ENCODE measurements around the gene CHST9.

The CHST9 gene

DNA sequence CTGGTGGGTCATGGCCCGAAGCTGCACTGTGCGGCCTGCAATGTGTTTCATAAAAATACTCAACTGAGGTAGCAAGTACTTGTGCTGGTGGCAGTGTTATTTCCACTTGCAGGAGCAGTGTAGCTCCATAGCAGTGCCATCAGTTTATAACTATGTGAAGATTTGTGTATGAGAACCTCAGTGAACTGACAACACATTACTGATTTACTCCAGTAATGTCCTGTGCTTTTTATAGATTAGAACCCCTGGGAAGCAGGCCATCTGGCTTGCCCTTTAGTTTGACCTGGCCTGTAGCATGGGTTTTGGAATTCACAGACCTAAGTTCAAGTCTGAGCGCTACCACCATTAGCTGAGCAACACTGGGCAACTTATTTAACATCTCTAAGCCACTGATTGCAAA lies 219.9 kb downstream of the CHST9 start:
- TF ChIP-seq, protein P1, sequence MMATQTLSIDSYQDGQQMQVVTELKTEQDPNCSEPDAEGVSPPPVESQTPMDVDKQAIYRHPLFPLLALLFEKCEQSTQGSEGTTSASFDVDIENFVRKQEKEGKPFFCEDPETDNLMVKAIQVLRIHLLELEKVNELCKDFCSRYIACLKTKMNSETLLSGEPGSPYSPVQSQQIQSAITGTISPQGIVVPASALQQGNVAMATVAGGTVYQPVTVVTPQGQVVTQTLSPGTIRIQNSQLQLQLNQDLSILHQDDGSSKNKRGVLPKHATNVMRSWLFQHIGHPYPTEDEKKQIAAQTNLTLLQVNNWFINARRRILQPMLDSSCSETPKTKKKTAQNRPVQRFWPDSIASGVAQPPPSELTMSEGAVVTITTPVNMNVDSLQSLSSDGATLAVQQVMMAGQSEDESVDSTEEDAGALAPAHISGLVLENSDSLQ (IDR thresholded peaks at IDR 0.05): no peak
- TF ChIP-seq ELF4 (IDR thresholded peaks at IDR 0.05): no peak
- TF ChIP-seq BHLHE40 (IDR thresholded peaks at IDR 0.05; ENCODE audit: borderline replicate concordance): no peak
- no peak for TF ChIP-seq LEF1 (IDR thresholded peaks at IDR 0.05; ENCODE audit: borderline replicate concordance)
- no peak for TF ChIP-seq CTBP1 (IDR thresholded peaks at IDR 0.05; ENCODE audit: borderline replicate concordance)
- TF ChIP-seq SP1 (IDR thresholded peaks at IDR 0.05): no peak
- TF ChIP-seq NFRKB (IDR thresholded peaks at IDR 0.05): no peak
- TF ChIP-seq FOXK2 (IDR thresholded peaks at IDR 0.05): no peak
- no peak for TF ChIP-seq ARNT (IDR thresholded peaks at IDR 0.05)
- POLR2A ChIA-PET: no interaction called here
- CTCF ChIA-PET: interaction anchor here (1.0 kb wide), 1 partner anchor 161 kb away, joined by 3 read pairs; no protein-coding TSS in a partner anchor
- DNase-seq (ENCODE audit: extremely low spot score): no peak

DNA sequence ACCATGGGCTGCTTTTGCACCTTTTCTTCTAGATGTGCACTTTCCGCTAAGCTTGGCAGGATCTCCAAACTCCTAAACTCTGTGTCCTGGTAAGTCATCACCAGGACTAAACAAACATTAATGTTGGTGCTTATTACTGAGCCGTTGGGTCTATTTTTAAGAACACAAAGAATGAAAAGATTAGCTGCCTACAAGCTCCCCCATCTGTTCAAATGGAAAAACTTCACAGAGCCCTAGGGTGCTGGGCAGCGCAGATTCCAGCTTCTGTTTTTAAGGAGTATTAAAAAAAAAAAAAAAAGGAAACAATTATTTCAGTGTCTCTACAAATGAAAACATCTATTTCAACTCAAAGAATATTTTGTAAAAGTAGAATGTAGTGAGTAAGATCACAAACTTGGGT lies 221.8 kb downstream of the CHST9 start:
- TF ChIP-seq FOXM1 (IDR thresholded peaks at IDR 0.05; ENCODE audit: borderline replicate concordance): no peak
- TF ChIP-seq CTBP1 (IDR thresholded peaks at IDR 0.05; ENCODE audit: borderline replicate concordance): no peak
- TF ChIP-seq BHLHE40 (IDR thresholded peaks at IDR 0.05; ENCODE audit: borderline replicate concordance): no peak
- no peak for TF ChIP-seq TARDBP (IDR thresholded peaks at IDR 0.05)
- no peak for TF ChIP-seq L3MBTL2 (conservative IDR thresholded peaks at IDR 0.05)
- no peak for TF ChIP-seq LEF1 (IDR thresholded peaks at IDR 0.05; ENCODE audit: borderline replicate concordance)
- TF ChIP-seq SUZ12 (IDR thresholded peaks at IDR 0.05): no peak
- TF ChIP-seq HDGF (IDR thresholded peaks at IDR 0.05; ENCODE audit: borderline replicate concordance): no peak
- TF ChIP-seq ARNT (IDR thresholded peaks at IDR 0.05): no peak
- no peak for TF ChIP-seq ELF4 (IDR thresholded peaks at IDR 0.05)
- no peak for TF ChIP-seq NFRKB (IDR thresholded peaks at IDR 0.05)
- no peak for TF ChIP-seq SP1 (IDR thresholded peaks at IDR 0.05)
- no peak for TF ChIP-seq ZNF384 (IDR thresholded peaks at IDR 0.05)
- TF ChIP-seq FOXA1 (IDR thresholded peaks at IDR 0.05): no peak
- TF ChIP-seq, protein P1 (IDR thresholded peaks at IDR 0.05): no peak
- no peak for TF ChIP-seq FOXK2 (IDR thresholded peaks at IDR 0.05)
- CTCF ChIA-PET: no interaction called here
- POLR2A ChIA-PET: no interaction called here
- DNase-seq (ENCODE audit: extremely low spot score): no peak

DNA sequence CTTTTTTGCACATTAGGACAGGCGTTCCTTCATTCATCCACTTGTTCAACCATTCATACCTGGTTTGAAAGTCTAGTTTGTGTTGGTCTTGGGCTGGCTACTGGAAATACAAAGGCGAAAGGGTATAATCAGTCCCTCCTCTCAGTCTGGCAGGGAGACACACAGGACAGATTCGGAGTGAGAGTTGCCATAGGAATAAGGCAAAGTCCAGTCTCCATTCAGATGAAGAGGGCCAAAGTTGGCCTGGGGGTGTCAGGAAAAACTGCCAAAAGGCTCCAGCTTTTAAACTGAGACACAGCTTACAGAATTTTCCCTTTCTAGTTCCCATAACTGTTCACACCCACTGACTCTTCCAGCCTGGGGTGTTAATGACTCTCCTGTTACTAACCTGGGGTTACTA lies 223.3 kb downstream of the CHST9 start:
- ChIA-PET CTCF (interaction anchor here (0.7 kb wide), 1 partner anchor 1051 kb away, joined by 3 read pairs; no protein-coding TSS in a partner anchor), POLR2A (no interaction called here)
- DNase-seq (ENCODE audit: extremely low spot score): no peak
- no peak for TF ChIP-seq ELF4 (IDR thresholded peaks at IDR 0.05)
- TF ChIP-seq SP1 (IDR thresholded peaks at IDR 0.05): no peak
- no peak for TF ChIP-seq SUZ12 (IDR thresholded peaks at IDR 0.05)
- TF ChIP-seq NFRKB (IDR thresholded peaks at IDR 0.05): no peak
- TF ChIP-seq FOXK2 (IDR thresholded peaks at IDR 0.05): no peak
- TF ChIP-seq HDGF (IDR thresholded peaks at IDR 0.05; ENCODE audit: borderline replicate concordance): no peak
- no peak for TF ChIP-seq FOXA1 (IDR thresholded peaks at IDR 0.05)
- no peak for TF ChIP-seq L3MBTL2 (conservative IDR thresholded peaks at IDR 0.05)
- no peak for TF ChIP-seq ARNT (IDR thresholded peaks at IDR 0.05)
- no peak for TF ChIP-seq CTBP1 (IDR thresholded peaks at IDR 0.05; ENCODE audit: borderline replicate concordance)
- TF ChIP-seq, protein P1 (IDR thresholded peaks at IDR 0.05): no peak
- TF ChIP-seq ZNF384 (IDR thresholded peaks at IDR 0.05): no peak
- no peak for TF ChIP-seq BHLHE40 (IDR thresholded peaks at IDR 0.05; ENCODE audit: borderline replicate concordance)
- TF ChIP-seq FOXM1 (IDR thresholded peaks at IDR 0.05; ENCODE audit: borderline replicate concordance): no peak
- TF ChIP-seq TARDBP (IDR thresholded peaks at IDR 0.05): no peak
- no peak for TF ChIP-seq LEF1 (IDR thresholded peaks at IDR 0.05; ENCODE audit: borderline replicate concordance)

DNA sequence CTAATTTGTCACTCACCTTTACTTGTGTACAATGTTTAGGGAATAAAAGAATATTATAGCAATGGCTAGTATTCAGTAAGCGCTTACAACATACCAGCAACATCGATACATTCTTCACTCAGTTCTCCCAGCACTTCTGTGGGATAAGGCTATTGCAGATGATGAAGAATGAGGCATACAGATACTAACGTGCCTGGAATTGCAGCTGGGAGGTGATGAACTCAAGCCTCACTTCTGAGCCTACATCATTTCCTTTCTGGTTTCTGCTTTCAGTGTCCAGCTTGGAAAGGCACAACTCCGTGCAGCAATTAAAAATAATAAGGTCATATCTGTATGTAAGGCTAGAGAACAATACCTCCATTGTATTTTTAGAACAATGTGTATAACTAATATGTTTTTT lies 224.2 kb downstream of the CHST9 start:
- TF ChIP-seq TARDBP (IDR thresholded peaks at IDR 0.05) (no peak), NFRKB (IDR thresholded peaks at IDR 0.05) (no peak), FOXK2 (IDR thresholded peaks at IDR 0.05) (no peak), L3MBTL2 (conservative IDR thresholded peaks at IDR 0.05) (no peak), ARNT (IDR thresholded peaks at IDR 0.05) (no peak), ZNF384 (IDR thresholded peaks at IDR 0.05) (no peak), FOXM1 (IDR thresholded peaks at IDR 0.05; ENCODE audit: borderline replicate concordance) (no peak), FOXA1 (IDR thresholded peaks at IDR 0.05) (no peak), LEF1 (IDR thresholded peaks at IDR 0.05; ENCODE audit: borderline replicate concordance) (no peak), BHLHE40 (IDR thresholded peaks at IDR 0.05; ENCODE audit: borderline replicate concordance) (no peak), ELF4 (IDR thresholded peaks at IDR 0.05) (no peak), SUZ12 (IDR thresholded peaks at IDR 0.05) (no peak), CTBP1 (IDR thresholded peaks at IDR 0.05; ENCODE audit: borderline replicate concordance) (no peak), HDGF (IDR thresholded peaks at IDR 0.05; ENCODE audit: borderline replicate concordance) (no peak), SP1 (IDR thresholded peaks at IDR 0.05) (no peak)
- TF ChIP-seq, protein P1 (IDR thresholded peaks at IDR 0.05): no peak
- DNase-seq (ENCODE audit: extremely low spot score): no peak
- CTCF ChIA-PET: interaction anchor here (0.7 kb wide), 1 partner anchor 1052 kb away, joined by 3 read pairs; no protein-coding TSS in a partner anchor
- POLR2A ChIA-PET: no interaction called here

DNA sequence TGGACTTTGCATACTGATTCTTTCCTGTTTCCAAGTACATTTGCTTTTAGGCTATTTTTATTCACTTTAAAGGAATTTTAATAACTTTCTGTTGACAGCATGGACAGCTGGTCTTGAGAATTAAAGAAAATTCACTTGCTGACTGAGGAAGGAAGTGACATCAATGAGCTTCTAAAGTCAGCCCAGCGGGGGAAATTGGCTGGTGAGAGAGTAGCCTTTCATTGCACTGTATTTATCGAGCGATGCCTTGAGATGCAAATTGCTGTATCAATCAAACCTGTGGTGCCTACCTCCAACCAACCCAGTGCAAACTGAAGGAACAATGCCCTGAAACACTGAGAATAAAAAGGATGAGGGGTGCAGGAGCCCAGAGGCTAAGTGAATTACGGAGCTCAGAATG lies 228.2 kb downstream of the CHST9 start:
- DNase-seq (ENCODE audit: extremely low spot score): no peak
- POLR2A ChIA-PET: no interaction called here
- CTCF ChIA-PET: no interaction called here
- TF ChIP-seq L3MBTL2 (conservative IDR thresholded peaks at IDR 0.05): no peak
- TF ChIP-seq LEF1 (IDR thresholded peaks at IDR 0.05; ENCODE audit: borderline replicate concordance): no peak
- TF ChIP-seq ARNT (IDR thresholded peaks at IDR 0.05): no peak
- no peak for TF ChIP-seq SUZ12 (IDR thresholded peaks at IDR 0.05)
- no peak for TF ChIP-seq FOXM1 (IDR thresholded peaks at IDR 0.05; ENCODE audit: borderline replicate concordance)
- TF ChIP-seq SP1 (IDR thresholded peaks at IDR 0.05): no peak
- TF ChIP-seq BHLHE40 (IDR thresholded peaks at IDR 0.05; ENCODE audit: borderline replicate concordance): no peak
- TF ChIP-seq FOXK2 (IDR thresholded peaks at IDR 0.05): no peak
- no peak for TF ChIP-seq TARDBP (IDR thresholded peaks at IDR 0.05)
- no peak for TF ChIP-seq FOXA1 (IDR thresholded peaks at IDR 0.05)
- TF ChIP-seq ZNF384 (IDR thresholded peaks at IDR 0.05): no peak
- TF ChIP-seq ELF4 (IDR thresholded peaks at IDR 0.05): no peak
- no peak for TF ChIP-seq CTBP1 (IDR thresholded peaks at IDR 0.05; ENCODE audit: borderline replicate concordance)
- no peak for TF ChIP-seq HDGF (IDR thresholded peaks at IDR 0.05; ENCODE audit: borderline replicate concordance)
- TF ChIP-seq, protein P1 (IDR thresholded peaks at IDR 0.05): no peak
- no peak for TF ChIP-seq NFRKB (IDR thresholded peaks at IDR 0.05)

Data from HEK293T (cell line).